Activated T-helper 2 cell treated with anti-CD3 and anti-CD28 coated beads, Interferon-gamma antibody, Interleukin-2, Interleukin-4, amounts not matched to agents 10 μg/mL and 5 μg/mL and 100 μg/mL, durations not matched to agents 14 hours and 24 hours and 36 hours (primary cell): ENCODE results near the gene MPV17L. TPM values are rescaled to one million over a fixed set of nuclear protein-coding genes. Genes with fewer than 3 reads are reported as not detected.
"Not testable (repeated sequence)": the region's sequence is repeated elsewhere in the genome, so short reads cannot be mapped to it uniquely, and the experiment has no call there.

Experiments used
- DNase-seq: peaks from one replicate; pipeline ENCODE4 v3.0.0; 2021; ENCODE audit warnings: low spot score
- H3K27ac Mint-ChIP-seq: one replicate; pipeline ENCODE4 v1.8.0; 2021; ENCODE audit warnings: mixed read lengths
- H3K27me3 Mint-ChIP-seq: one replicate; pipeline ENCODE4 v1.8.0; 2021; ENCODE audit warnings: low read depth, mixed read lengths
- H3K36me3 Mint-ChIP-seq: one replicate; pipeline ENCODE4 v1.8.0; 2021; ENCODE audit warnings: low read depth, mixed read lengths
- H3K4me1 Mint-ChIP-seq: one replicate; pipeline ENCODE4 v1.8.0; 2021; ENCODE audit warnings: low read depth, mixed read lengths
- H3K4me3 Mint-ChIP-seq: one replicate; pipeline ENCODE4 v1.8.0; 2021; ENCODE audit warnings: low read depth, mild to moderate bottlenecking, moderate library complexity, mixed read lengths
- H3K9me3 Mint-ChIP-seq: one replicate; pipeline ENCODE4 v1.8.0; 2021; ENCODE audit warnings: mixed read lengths
- intact Hi-C: fragments of 100-400 bp; cut with micrococcal nuclease; formaldehyde crosslinking; loops from one replicate; pipeline ENCODE4 v1.15.1; 2023
- total RNA-seq: library from RNA; stranded (reverse); gene quantifications from 2 replicates; pipeline ENCODE4 v1.2.3, GENCODE V29; 2022

MPV17L gene
- total RNA-seq, 1 donor from 2014 or later, result 0.02 TPM

- Mint-ChIP-seq H3K4me1 (no peaks in the 10 kb centered on the region), H3K36me3 (no peaks in the 10 kb centered on the region), H3K27me3 (peaks cover 34% of the 10 kb centered on the region), H3K27ac (no peak overlapping the region), H3K4me3 (no peak overlapping the region), H3K9me3 (no peaks in the 10 kb centered on the region)
- intact Hi-C loops, result no loop called here
- DNase-seq, result no peak
These were observed 1.5 kb downstream of the MPV17L start for GRCh38 chr16:15396948-15397594.

GRCh38 chr16:15398618-15399316 lies 3.2 kb downstream of the MPV17L start:
- Mint-ChIP-seq H3K4me3 (no peak overlapping the region), H3K4me1 (no peaks in the 10 kb centered on the region), H3K36me3 (no peaks in the 10 kb centered on the region), H3K27ac (no peak overlapping the region), H3K9me3 (no peaks in the 10 kb centered on the region), H3K27me3 (peaks cover 28% of the 10 kb centered on the region)
- intact Hi-C loops, result no loop called here
- no peak for DNase-seq

GRCh38 chr16:15399317-15399716 lies 3.8 kb downstream of the MPV17L start:
- no peak for DNase-seq
- peaks cover 26% of the 10 kb centered on the region for H3K27me3 Mint-ChIP-seq
- H3K9me3 Mint-ChIP-seq, result no peaks in the 10 kb centered on the region
- no peak overlapping the region for H3K27ac Mint-ChIP-seq
- H3K4me3 Mint-ChIP-seq, result no peak overlapping the region
- no peaks in the 10 kb centered on the region for H3K36me3 Mint-ChIP-seq
- H3K4me1 Mint-ChIP-seq, result no peaks in the 10 kb centered on the region
- intact Hi-C loops, result no loop called here

GRCh38 chr16:15400314-15400713 lies 4.8 kb downstream of the MPV17L start:
- H3K27ac Mint-ChIP-seq, H3K4me1 Mint-ChIP-seq, H3K9me3 Mint-ChIP-seq, intact Hi-C loops, DNase-seq, H3K36me3 Mint-ChIP-seq, H3K4me3 Mint-ChIP-seq: not testable (repeated sequence)
- H3K27me3 Mint-ChIP-seq, result peaks cover 20% of the 10 kb centered on the region

GRCh38 chr16:15401972-15402371 lies 6.4 kb downstream of the MPV17L start:
- intact Hi-C loops, result no loop called here
- no peak overlapping the region for H3K4me3 Mint-ChIP-seq
- peaks cover 11% of the 10 kb centered on the region for H3K27me3 Mint-ChIP-seq
- no peaks in the 10 kb centered on the region for H3K4me1 Mint-ChIP-seq
- H3K9me3 Mint-ChIP-seq, result no peaks in the 10 kb centered on the region
- H3K27ac Mint-ChIP-seq, result no peak overlapping the region
- DNase-seq, result no peak
- H3K36me3 Mint-ChIP-seq, result no peaks in the 10 kb centered on the region

- H3K4me3 Mint-ChIP-seq, result no peak overlapping the region
- no peaks in the 10 kb centered on the region for H3K36me3 Mint-ChIP-seq
- no peaks in the 10 kb centered on the region for H3K9me3 Mint-ChIP-seq
- H3K4me1 Mint-ChIP-seq, result no peaks in the 10 kb centered on the region
- no peak for DNase-seq
- no peak overlapping the region for H3K27ac Mint-ChIP-seq
- peaks cover 6% of the 10 kb centered on the region for H3K27me3 Mint-ChIP-seq
- intact Hi-C loops, result no loop called here
These were observed 7.9 kb downstream of the MPV17L start for GRCh38 chr16:15403392-15403995.

- H3K36me3 Mint-ChIP-seq, H3K4me1 Mint-ChIP-seq, H3K27ac Mint-ChIP-seq, H3K9me3 Mint-ChIP-seq, intact Hi-C loops, DNase-seq, H3K4me3 Mint-ChIP-seq, H3K27me3 Mint-ChIP-seq: not testable (repeated sequence)
These were observed 8.5 kb downstream of the MPV17L start for GRCh38 chr16:15404091-15404490.

- Mint-ChIP-seq H3K36me3 (no peaks in the 10 kb centered on the region), H3K9me3 (no peaks in the 10 kb centered on the region), H3K27me3 (no peaks in the 10 kb centered on the region), H3K4me1 (no peaks in the 10 kb centered on the region), H3K4me3 (no peak overlapping the region), H3K27ac (no peak overlapping the region)
- DNase-seq, result no peak
- intact Hi-C loops, result no loop called here
These were observed 9.2 kb downstream of the MPV17L start for GRCh38 chr16:15404792-15405191.

GRCh38 chr16:15407756-15408155 lies 12.2 kb downstream of the MPV17L start:
- H3K9me3 Mint-ChIP-seq, H3K27me3 Mint-ChIP-seq, H3K27ac Mint-ChIP-seq, H3K4me3 Mint-ChIP-seq, H3K36me3 Mint-ChIP-seq, DNase-seq, H3K4me1 Mint-ChIP-seq, intact Hi-C loops: not testable (repeated sequence)

- H3K36me3 Mint-ChIP-seq, H3K4me3 Mint-ChIP-seq, H3K27ac Mint-ChIP-seq, DNase-seq, H3K4me1 Mint-ChIP-seq, H3K27me3 Mint-ChIP-seq, H3K9me3 Mint-ChIP-seq, intact Hi-C loops: not testable (repeated sequence)
These were observed 13.9 kb downstream of the MPV17L start for GRCh38 chr16:15409476-15409875.

GRCh38 chr16:15415511-15415985 lies 20.0 kb downstream of the MPV17L start:
- no peak for DNase-seq
- H3K4me1 Mint-ChIP-seq, result no peaks in the 10 kb centered on the region
- intact Hi-C loops, result no loop called here

GRCh38 chr16:15417197-15417596 lies 21.6 kb downstream of the MPV17L start:
- peaks cover 9% of the 10 kb centered on the region for H3K27me3 Mint-ChIP-seq
- no peaks in the 10 kb centered on the region for H3K9me3 Mint-ChIP-seq
- H3K4me1 Mint-ChIP-seq, result no peaks in the 10 kb centered on the region
- no peak for DNase-seq
- intact Hi-C loops, result no loop called here
- H3K27ac Mint-ChIP-seq, result no peak overlapping the region
- no peaks in the 10 kb centered on the region for H3K36me3 Mint-ChIP-seq
- no peak overlapping the region for H3K4me3 Mint-ChIP-seq

More at GRCh38 chr16:15415511-15415985, 20.0 kb downstream of the MPV17L start:
- Mint-ChIP-seq H3K27me3 (peaks cover 7% of the 10 kb centered on the region), H3K4me3 (no peak overlapping the region), H3K36me3 (no peaks in the 10 kb centered on the region), H3K27ac (no peak overlapping the region), H3K9me3 (no peaks in the 10 kb centered on the region)

GRCh38 chr16:15418206-15418605 lies 22.7 kb downstream of the MPV17L start:
- H3K27ac Mint-ChIP-seq, result no peak overlapping the region
- H3K9me3 Mint-ChIP-seq, result no peaks in the 10 kb centered on the region
- no peaks in the 10 kb centered on the region for H3K36me3 Mint-ChIP-seq
- intact Hi-C loops, result no loop called here
- H3K4me3 Mint-ChIP-seq, result no peak overlapping the region
- no peak for DNase-seq
- peaks cover 12% of the 10 kb centered on the region for H3K27me3 Mint-ChIP-seq
- H3K4me1 Mint-ChIP-seq, result no peaks in the 10 kb centered on the region
